Transverse colon (tissue), 4 donors: Measurements from ENCODE around the gene LRRC17. TPM values are rescaled to one million over a fixed set of nuclear protein-coding genes. Genes with fewer than 3 reads are reported as not detected.
"Not testable (repeated sequence)": the region's sequence is repeated elsewhere in the genome, so short reads cannot be mapped to it uniquely, and the experiment has no call there.

Experiments
- DNase-seq: peaks from one replicate; pipeline ENCODE4 v3.0.0-alpha.2; 2019
- H3K27ac ChIP-seq, 4 donors: fragments of 200-600 bp; sonication (generic); 2 replicates each; pipeline ENCODE4 v1.5.1; 2016 to 2018; ENCODE audit warnings: inconsistent platforms in 4 of 4
- H3K27me3 ChIP-seq: fragments of 200-600 bp; sonication (generic); 2 replicates; pipeline ENCODE4 v1.5.1; 2017; ENCODE audit warnings: inconsistent platforms
- H3K36me3 ChIP-seq, 4 donors: fragments of 200-600 bp; sonication (generic); 2 replicates each; pipeline ENCODE4 v1.5.1; 2017 to 2019; ENCODE audit warnings: inconsistent platforms in 4 of 4
- H3K4me1 ChIP-seq, 4 donors: fragments of 200-600 bp; sonication (generic); 2 replicates each; pipeline ENCODE4 v1.5.1; 2017 to 2020; ENCODE audit warnings: inconsistent platforms in 4 of 4
- H3K4me3 ChIP-seq, 4 donors: fragments of 200-600 bp; sonication (generic); 1 replicate in 1 of 4; 2 replicates in 3 of 4; pipeline versions ENCODE4 v1.5.1 to v1.6.1; 2017 to 2019; ENCODE audit warnings: inconsistent platforms in 4 of 4
- H3K9me3 ChIP-seq, 2 donors: fragments of 200-600 bp; sonication (generic); 2 replicates each; pipeline ENCODE4 v1.5.1; 2017 to 2019; ENCODE audit warnings: inconsistent platforms in 2 of 2
- CTCF ChIP-seq, 5 experiments: fragments of 200-600 bp in 3 of 5; fragments of 450-650 bp in 2 of 5; sonication (generic) in 3 of 5; IDR thresholded peaks; 1 replicate in 2 of 5; 2 replicates in 3 of 5; pipeline ENCODE4 v1.5.1; 2016 to 2017; ENCODE audit warnings: antibody characterized with exemption in 5 of 5, inconsistent platforms in 3 of 5, mild to moderate bottlenecking in 2 of 5, moderate library complexity in 1 of 5
- EP300 ChIP-seq: sonication (generic); formaldehyde crosslinking; IDR thresholded peaks from one replicate; pipeline ENCODE4 v1.6.1; 2017; ENCODE audit warnings: antibody characterized with exemption, low read depth
- POLR2A ChIP-seq: fragments of 450-650 bp; IDR thresholded peaks from one replicate; pipeline ENCODE4 v1.6.1; 2016; ENCODE audit warnings: antibody characterized with exemption, mild to moderate bottlenecking, moderate library complexity
- POLR2AphosphoS5 ChIP-seq, 3 donors: sonication (generic); formaldehyde crosslinking; IDR thresholded peaks; one replicate each; pipeline ENCODE4 v1.6.1; 2016; ENCODE audit warnings: antibody characterized with exemption in 3 of 3
- WGBS, 2 donors: methylation state at CpG; one replicate each; pipeline ENCODE4 v1.1.5; 2018; ENCODE audit warnings: low coverage in 1 of 2; 5-methylcytosine and 5-hydroxymethylcytosine counted together
- in situ Hi-C, 4 donors: fragments of 200-750 bp; cut with MboI; loops; one replicate each; pipeline versions ENCODE4 v1.15.0 to v1.15.1; 2017; ENCODE audit warnings: low sequenced_read_pairs in 3 of 4, low pct_ligation_motif_present in 1 of 4, low pct_unique_long_range_greater_than_20kb in 1 of 4
- intact Hi-C: fragments of 100-400 bp; cut with DNase I; formaldehyde crosslinking; loops from one replicate; pipeline ENCODE4 v1.15.1; 2023; ENCODE audit warnings: low total_unique reads
- total RNA-seq, 4 donors: library from RNA; depleted of rRNA; stranded (reverse); fragments of >200 nt; gene quantifications; one replicate each; pipeline ENCODE4 v1.1.0, GENCODE V29; 2016

The LRRC17 gene
- total RNA-seq, 4 donors from 2014 or later, result 1.4 to 5.8 (median 2.2) TPM; not detected in 1

GRCh38 chr7:102975854-102976253 is 63.1 kb downstream of the LRRC17 start:
- 84% methylated on average over 8 of the region's 8 CpGs; no CpG with 5 or more reads in 1 of the 2 donors for WGBS, 2 donors
- in situ Hi-C loops (no loop called here), intact Hi-C loops (no loop called here)
- H3K27me3 ChIP-seq, result no peaks in the 10 kb centered on the region
- no peak overlapping the region for H3K27ac ChIP-seq
- no peaks in the 10 kb centered on the region for H3K9me3 ChIP-seq
- H3K4me3 ChIP-seq, result no peak overlapping the region
- no peaks in the 10 kb centered on the region for H3K36me3 ChIP-seq
- no peaks in the 10 kb centered on the region for H3K4me1 ChIP-seq
- no peak for TF ChIP-seq EP300
- TF ChIP-seq CTCF (IDR thresholded peaks at IDR 0.05), result no peak
- TF ChIP-seq POLR2A, result no peak
- no peak for TF ChIP-seq POLR2AphosphoS5 (IDR thresholded peaks at IDR 0.05)
- no peak for DNase-seq

GRCh38 chr7:102976493-102976892 is 63.7 kb downstream of the LRRC17 start:
- intact Hi-C loops, result no loop called here
- no peak for TF ChIP-seq POLR2A
- TF ChIP-seq EP300, result no peak
- no peak for TF ChIP-seq POLR2AphosphoS5 (IDR thresholded peaks at IDR 0.05)
- TF ChIP-seq CTCF (IDR thresholded peaks at IDR 0.05), result no peak

GRCh38 chr7:102977586-102977985 is 64.8 kb downstream of the LRRC17 start:
- H3K27ac ChIP-seq, H3K27me3 ChIP-seq, intact Hi-C loops, H3K9me3 ChIP-seq, H3K4me3 ChIP-seq, H3K36me3 ChIP-seq, H3K4me1 ChIP-seq, DNase-seq, in situ Hi-C loops: not testable (repeated sequence)
- WGBS, 2 donors, result 86% methylated on average over 4 of the region's 4 CpGs; no CpG with 5 or more reads in 1 of the 2 donors

More at GRCh38 chr7:102976493-102976892, 63.7 kb downstream of the LRRC17 start:
- WGBS, 2 donors, result 91 to 94% methylated on average over 8 of the region's 8 CpGs
- Histone ChIP-seq H3K36me3 (no peaks in the 10 kb centered on the region), H3K4me3 (no peak overlapping the region), H3K9me3 (no peaks in the 10 kb centered on the region), H3K4me1 (no peaks in the 10 kb centered on the region), H3K27ac (no peak overlapping the region), H3K27me3 (no peaks in the 10 kb centered on the region)
- DNase-seq, result no peak
- in situ Hi-C loops, result no loop called here

- Histone ChIP-seq H3K4me3 (no peak overlapping the region), H3K27me3 (no peaks in the 10 kb centered on the region), H3K27ac (no peak overlapping the region), H3K36me3 (no peaks in the 10 kb centered on the region), H3K4me1 (no peaks in the 10 kb centered on the region), H3K9me3 (no peaks in the 10 kb centered on the region)
- intact Hi-C loops (no loop called here), in situ Hi-C loops (no loop called here)
- no peak for DNase-seq
- TF ChIP-seq POLR2AphosphoS5 (IDR thresholded peaks at IDR 0.05) (no peak), CTCF (IDR thresholded peaks at IDR 0.05) (no peak), EP300 (no peak), POLR2A (no peak)
- 68 to 83% methylated on average over 6 of the region's 6 CpGs for WGBS, 2 donors
Observed at GRCh38 chr7:102978284-102978683, 65.5 kb downstream of the LRRC17 start.

GRCh38 chr7:102979670-102980069 is 66.9 kb downstream of the LRRC17 start:
- Histone ChIP-seq H3K27ac (no peak overlapping the region), H3K4me1 (no peaks in the 10 kb centered on the region), H3K4me3 (no peak overlapping the region), H3K9me3 (no peaks in the 10 kb centered on the region), H3K36me3 (no peaks in the 10 kb centered on the region), H3K27me3 (no peaks in the 10 kb centered on the region)
- in situ Hi-C loops (no loop called here), intact Hi-C loops (no loop called here)
- TF ChIP-seq CTCF (IDR thresholded peaks at IDR 0.05) (no peak), POLR2A (no peak), EP300 (no peak), POLR2AphosphoS5 (IDR thresholded peaks at IDR 0.05) (no peak)
- DNase-seq, result no peak
